Endothelial cell of hepatic sinusoid (primary cell): ENCODE results near the gene TRAPPC3L.

ENCODE experiments used
- in situ Hi-C: cut with HindIII; loops from 2 replicates; pipeline ENCODE4 v1.10.0; 2017; ENCODE audit warnings: low sequenced_read_pairs

The TRAPPC3L gene

DNA sequence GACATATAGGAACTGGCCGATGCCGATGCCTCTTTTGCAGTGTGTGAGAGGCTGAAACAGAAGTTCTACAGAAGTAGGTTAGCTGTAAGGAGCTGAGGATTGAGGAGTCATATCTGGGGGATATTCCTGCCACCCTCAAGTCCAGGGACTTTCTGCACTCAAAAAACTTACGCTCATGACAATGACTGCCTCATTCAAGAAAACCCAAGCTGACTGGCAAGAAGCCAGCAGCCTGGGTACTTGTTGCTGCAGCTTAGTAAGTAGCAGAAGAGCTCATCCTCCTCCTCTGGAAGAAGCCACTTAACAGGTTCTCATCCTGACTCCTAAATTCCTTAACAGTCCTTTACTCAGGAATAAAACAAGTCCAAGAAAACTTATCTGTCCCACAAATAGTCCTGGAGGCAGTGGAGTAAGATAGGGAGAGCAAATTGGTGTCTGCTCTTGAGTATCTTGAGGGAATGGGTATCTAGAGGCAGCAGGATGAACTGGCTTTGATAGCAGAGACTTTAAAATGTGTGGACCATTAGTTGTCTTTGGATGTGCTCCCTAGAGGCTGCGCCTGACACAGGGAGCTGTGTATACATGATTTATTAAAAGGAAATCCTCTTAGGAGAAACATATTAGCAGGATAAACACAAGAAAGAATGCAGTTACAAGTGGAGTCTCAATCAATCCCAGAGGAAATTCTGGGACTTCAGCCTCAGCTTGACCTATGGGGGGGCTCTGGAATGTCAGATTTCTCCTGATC lies 26.7 kb downstream of the TRAPPC3L start:
- in situ Hi-C loops: no loop called here

GRCh38 chr6:116515141-116515540 lies 30.3 kb downstream of the TRAPPC3L start:
- in situ Hi-C loops: no loop called here

- in situ Hi-C loops: no loop called here
Observed at GRCh38 chr6:116514111-116514510, 31.4 kb downstream of the TRAPPC3L start.

DNA sequence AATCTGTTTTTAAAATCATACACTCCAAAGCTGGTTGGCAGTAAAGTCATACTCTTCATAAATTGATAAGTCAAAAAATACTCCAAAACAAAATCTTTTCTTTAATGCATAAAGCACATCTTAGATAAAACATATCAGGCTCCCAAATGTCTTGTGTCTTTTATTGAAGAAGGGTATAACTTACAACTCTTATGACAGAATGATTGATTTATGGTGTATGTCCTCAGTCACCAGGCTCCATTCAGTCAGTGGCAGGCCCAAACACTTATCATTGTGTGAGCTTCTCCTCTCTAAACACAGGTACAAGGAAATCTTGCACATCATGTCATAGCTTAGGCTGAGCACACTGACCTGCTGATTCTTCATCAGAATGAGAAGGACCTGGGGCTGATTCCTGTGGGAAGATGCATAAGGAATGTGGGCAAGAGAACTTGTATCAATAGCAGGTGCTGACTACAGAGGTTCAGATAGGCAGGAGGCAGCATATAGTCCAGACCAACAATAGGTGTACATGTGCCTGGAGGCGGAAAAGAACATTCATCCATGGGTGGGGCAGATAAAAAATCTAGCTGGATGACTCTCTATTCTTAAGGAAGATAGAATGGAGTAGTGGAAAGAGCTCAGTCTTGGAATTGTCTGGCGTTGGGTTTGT lies 32.1 kb downstream of the TRAPPC3L start:
- in situ Hi-C loops: no loop called here

GRCh38 chr6:116512734-116513133 lies 32.8 kb downstream of the TRAPPC3L start:
- in situ Hi-C loops: no loop called here

DNA sequence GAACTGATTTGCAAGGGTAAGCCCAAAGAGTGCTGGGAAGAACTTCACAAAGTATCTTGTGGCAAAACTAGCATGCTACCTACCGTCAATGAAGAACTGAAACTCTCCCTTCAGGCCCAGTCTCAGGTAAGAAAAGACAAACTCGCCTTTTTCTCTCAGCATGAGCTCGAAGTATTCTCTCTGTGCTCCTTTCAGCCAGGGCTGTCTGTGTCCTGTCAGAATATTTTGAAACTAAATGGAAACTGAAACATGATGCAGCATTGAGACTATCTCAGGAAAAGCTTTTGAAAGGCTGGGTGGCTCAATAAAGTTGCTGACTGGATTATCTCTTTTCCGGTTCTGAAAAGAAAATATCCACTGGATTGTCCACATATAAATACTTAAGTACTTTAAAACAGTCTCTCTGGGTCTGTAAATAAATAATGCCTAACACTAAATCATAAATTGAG lies 33.3 kb downstream of the TRAPPC3L start:
- in situ Hi-C loops: no loop called here

- in situ Hi-C loops: no loop called here
Observed at GRCh38 chr6:116511424-116512110, 33.9 kb downstream of the TRAPPC3L start, which contains the start of gene CALHM5. Gene CALHM5, plus strand, starts transcription at chr6:116511639. Its CDS starts 58 bp downstream, at chr6:116511697.

DNA sequence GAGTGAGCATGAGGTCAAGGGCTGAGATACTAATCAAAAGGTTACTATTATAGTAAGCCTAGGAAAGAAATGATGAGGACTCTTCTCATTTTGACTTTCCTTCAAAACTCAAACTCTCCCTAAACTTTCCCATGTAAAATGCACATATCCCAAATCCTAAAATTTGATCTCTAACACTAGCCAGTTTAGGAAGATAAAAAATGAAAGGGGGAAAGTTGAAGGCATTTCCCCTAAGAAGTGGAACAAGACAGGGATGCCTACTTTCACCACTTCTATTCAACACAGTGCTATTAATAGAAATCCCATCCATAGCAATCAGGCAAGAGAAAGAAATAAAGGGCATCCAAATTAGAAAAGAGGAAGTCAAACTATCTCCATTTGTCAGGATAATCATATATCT lies 37.0 kb downstream of the TRAPPC3L start:
- in situ Hi-C loops: no loop called here

DNA sequence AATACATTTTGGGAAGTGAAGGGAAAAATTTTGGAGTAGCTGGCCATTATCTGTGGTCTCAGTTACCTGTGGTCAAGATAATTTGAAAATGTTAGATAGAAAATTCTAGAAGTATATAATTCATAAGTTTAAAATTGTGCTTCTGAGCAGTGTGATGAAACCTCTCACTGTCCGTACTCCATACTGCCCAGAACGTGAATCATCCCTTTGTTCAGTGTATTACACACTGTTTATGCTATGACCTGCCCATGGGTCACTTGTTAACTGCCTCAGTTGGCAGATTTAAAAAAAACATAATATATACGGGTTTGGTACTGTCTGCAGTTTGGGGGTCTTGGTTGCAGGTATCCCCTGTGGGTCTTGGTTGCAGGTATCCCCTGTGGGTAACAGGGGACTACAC lies 38.2 kb downstream of the TRAPPC3L start:
- in situ Hi-C loops: no loop called here

GRCh38 chr6:116500969-116501433 lies 44.5 kb downstream of the TRAPPC3L start:
- in situ Hi-C loops: no loop called here

- in situ Hi-C loops: loop anchor here (5.0 kb wide), 1 partner anchor 50 kb away; no protein-coding TSS in a partner anchor
Observed at GRCh38 chr6:116497113-116497676, 48.3 kb downstream of the TRAPPC3L start.

DNA sequence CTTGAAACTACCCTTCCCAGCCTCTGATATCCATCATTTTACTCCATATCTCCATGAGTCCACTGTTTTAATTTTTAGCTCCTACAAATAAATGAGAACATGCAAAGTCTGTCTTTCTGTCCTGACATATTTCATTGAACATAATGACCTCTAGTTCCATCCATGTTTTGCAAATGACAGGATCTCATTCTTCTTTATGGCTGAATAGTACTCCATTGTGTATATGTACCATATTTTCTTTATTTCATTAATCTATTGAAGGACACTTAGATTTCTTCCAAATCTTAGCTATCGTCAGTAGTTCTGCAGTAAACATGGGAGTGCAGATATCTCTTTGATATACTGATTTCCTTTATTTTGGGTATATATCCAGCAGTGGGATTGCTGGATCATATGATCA lies 50.3 kb downstream of the TRAPPC3L start:
- in situ Hi-C loops: loop anchor here (5.0 kb wide), 1 partner anchor 48 kb away; no protein-coding TSS in a partner anchor

- in situ Hi-C loops: no loop called here
Observed at GRCh38 chr6:116492331-116493067, 53.0 kb downstream of the TRAPPC3L start.

DNA sequence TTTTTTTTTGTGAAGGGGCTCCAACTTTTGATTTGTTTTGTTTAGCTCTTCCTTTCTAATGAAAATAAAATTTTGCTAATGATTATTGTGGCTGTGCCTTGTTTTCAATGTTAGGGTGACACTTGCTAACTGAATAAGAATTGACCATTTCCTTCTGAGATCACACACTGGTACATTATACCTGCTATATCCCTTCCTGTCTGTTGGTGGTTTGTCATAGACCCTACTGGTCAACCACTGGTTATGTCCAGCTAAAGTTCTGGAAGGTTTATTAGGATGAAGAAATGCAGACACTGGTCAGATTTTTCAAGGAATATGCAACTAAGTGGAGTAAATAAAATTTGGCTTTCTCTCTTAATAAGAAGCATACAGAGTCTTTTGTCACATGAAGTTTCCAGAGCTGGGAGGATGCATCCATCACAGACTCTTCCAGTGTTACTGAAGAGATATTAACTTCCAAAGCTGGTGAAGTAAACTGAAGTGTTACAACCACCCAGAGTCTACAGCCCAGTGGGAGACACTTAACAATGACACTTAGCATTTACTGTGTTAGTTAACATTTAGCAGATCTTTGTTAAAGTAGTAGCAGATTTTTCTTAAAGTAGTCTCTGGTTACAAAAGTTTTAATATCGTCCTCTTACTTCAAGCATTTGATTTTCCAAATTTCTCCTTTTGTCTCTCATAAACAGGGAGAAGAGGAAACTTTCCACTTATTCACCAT lies 53.7 kb downstream of the TRAPPC3L start:
- in situ Hi-C loops: no loop called here

GRCh38 chr6:116485559-116486184 lies 59.8 kb downstream of the TRAPPC3L start:
- in situ Hi-C loops: no loop called here

- in situ Hi-C loops: no loop called here
Observed at GRCh38 chr6:116483616-116484015, 61.9 kb downstream of the TRAPPC3L start.

GRCh38 chr6:116482780-116483179 lies 62.7 kb downstream of the TRAPPC3L start:
- in situ Hi-C loops: no loop called here

- in situ Hi-C loops: no loop called here
Observed at GRCh38 chr6:116476002-116476678, 69.3 kb downstream of the TRAPPC3L start.

DNA sequence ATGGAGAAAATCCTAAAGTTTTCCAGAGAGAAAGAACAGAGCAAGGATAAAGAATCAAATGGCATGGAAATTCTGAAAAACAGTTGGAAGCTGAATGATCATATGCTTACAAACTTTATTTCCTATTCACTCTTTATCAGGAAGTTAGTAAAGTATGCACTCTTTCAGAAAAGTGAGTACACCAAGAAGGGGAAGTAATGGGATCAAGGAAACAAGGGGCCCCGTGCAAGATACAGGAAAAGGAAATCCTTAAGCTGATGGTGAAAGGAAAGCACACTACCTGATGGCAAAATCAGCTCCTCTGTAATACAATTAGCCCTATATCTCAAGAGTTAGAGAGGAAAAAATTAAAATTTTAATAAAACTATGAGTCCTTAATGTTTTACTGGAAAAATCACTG lies 70.3 kb downstream of the TRAPPC3L start:
- in situ Hi-C loops: no loop called here
